Neural crest cell (in vitro differentiated cells): ENCODE data around the gene RASGEF1B. TPM values are rescaled to one million over a fixed set of nuclear protein-coding genes. Genes with fewer than 3 reads are reported as not detected.

ENCODE experiments used
- DNase-seq: peaks from one replicate; pipeline ENCODE4 v3.0.0; 2021; ENCODE audit warnings: low read depth, mixed read lengths, low spot score
- H3K27ac Mint-ChIP-seq: one replicate; pipeline ENCODE4 v1.8.0; 2021; ENCODE audit warnings: mild to moderate bottlenecking, mixed read lengths; ENCODE audit not compliant: unreplicated experiment
- H3K27me3 Mint-ChIP-seq: 2 replicates; pipeline ENCODE4 v1.8.0; 2021; ENCODE audit warnings: low read depth, mild to moderate bottlenecking, mixed read lengths
- H3K36me3 Mint-ChIP-seq: 2 replicates; pipeline ENCODE4 v1.8.0; 2021; ENCODE audit warnings: low read depth, mild to moderate bottlenecking, mixed read lengths
- H3K4me1 Mint-ChIP-seq: 2 replicates; pipeline ENCODE4 v1.8.0; 2021; ENCODE audit warnings: mixed read lengths
- H3K4me3 Mint-ChIP-seq: one replicate; pipeline ENCODE4 v1.8.0; 2021; ENCODE audit warnings: mild to moderate bottlenecking, mixed read lengths
- H3K9me3 Mint-ChIP-seq: 2 replicates; pipeline ENCODE4 v1.8.0; 2021; ENCODE audit warnings: mixed read lengths
- total RNA-seq: library from RNA; stranded (reverse); gene quantifications from 2 replicates; pipeline ENCODE4 v1.2.1, GENCODE V29; 2021
- TF ChIP-seq, protein P1 (sequence below): fragments of 200-600 bp; sonication (generic); conservative IDR thresholded peaks from 2 replicates; pipeline ENCODE4 v1.5.0; 2021; ENCODE audit warnings: antibody characterized with exemption, mild to moderate bottlenecking

RASGEF1B gene
- total RNA-seq, 1 donor from 2014 or later = 1.7 TPM

DNA sequence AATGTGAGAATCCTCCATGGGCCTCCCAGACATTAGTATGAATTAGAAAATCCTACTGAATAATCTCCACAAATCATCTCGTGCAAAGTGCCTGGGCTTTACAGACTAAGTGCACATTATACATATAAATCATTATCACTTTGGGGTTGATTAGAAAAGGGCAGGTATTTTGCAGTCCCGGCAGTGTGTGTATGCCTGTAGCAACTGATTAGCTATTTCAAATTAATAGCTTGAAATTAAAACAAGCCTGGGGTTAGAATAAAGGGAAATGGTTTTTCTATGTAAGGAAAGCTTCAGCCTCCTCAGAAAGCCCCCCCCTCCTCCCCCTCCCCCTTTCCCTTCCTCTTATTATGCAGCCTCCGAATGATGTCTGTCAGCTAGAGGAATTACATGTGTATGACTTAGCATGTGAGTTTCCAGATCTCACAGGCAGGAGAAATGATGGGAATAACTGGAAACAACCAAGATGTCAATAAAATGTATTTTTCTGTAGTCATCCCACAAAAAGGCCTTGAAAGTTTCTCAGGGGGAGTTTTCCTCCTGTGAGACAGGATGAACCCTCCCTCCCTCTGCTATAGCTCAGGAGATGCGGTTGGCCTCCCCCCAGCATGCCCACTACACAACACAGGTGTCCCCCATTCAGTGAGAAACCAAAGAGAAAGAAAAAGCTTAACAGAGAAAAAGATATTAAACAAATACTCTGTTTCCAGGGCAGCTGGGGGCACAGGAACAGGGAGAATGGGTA is 41.2 kb upstream of the RASGEF1B start:
- H3K27ac Mint-ChIP-seq = no peak overlapping the region
- no peak for DNase-seq
- TF ChIP-seq, protein P1, sequence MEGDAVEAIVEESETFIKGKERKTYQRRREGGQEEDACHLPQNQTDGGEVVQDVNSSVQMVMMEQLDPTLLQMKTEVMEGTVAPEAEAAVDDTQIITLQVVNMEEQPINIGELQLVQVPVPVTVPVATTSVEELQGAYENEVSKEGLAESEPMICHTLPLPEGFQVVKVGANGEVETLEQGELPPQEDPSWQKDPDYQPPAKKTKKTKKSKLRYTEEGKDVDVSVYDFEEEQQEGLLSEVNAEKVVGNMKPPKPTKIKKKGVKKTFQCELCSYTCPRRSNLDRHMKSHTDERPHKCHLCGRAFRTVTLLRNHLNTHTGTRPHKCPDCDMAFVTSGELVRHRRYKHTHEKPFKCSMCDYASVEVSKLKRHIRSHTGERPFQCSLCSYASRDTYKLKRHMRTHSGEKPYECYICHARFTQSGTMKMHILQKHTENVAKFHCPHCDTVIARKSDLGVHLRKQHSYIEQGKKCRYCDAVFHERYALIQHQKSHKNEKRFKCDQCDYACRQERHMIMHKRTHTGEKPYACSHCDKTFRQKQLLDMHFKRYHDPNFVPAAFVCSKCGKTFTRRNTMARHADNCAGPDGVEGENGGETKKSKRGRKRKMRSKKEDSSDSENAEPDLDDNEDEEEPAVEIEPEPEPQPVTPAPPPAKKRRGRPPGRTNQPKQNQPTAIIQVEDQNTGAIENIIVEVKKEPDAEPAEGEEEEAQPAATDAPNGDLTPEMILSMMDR = no peak
- H3K36me3 Mint-ChIP-seq = no peaks in the 10 kb centered on the region
- peaks cover 2% of the 10 kb centered on the region for H3K27me3 Mint-ChIP-seq
- H3K4me3 Mint-ChIP-seq = no peak overlapping the region
- H3K4me1 Mint-ChIP-seq = peaks cover 22% of the 10 kb centered on the region
- peaks cover 3% of the 10 kb centered on the region for H3K9me3 Mint-ChIP-seq

GRCh38 chr4:81512001-81512756 is 40.5 kb upstream of the RASGEF1B start:
- Mint-ChIP-seq H3K4me3 (no peak overlapping the region), H3K9me3 (peaks cover 2% of the 10 kb centered on the region), H3K36me3 (no peaks in the 10 kb centered on the region), H3K27ac (peak overlapping the region; percentile 46), H3K4me1 (peaks cover 23% of the 10 kb centered on the region), H3K27me3 (peaks cover 2% of the 10 kb centered on the region)
- TF ChIP-seq, protein P1 = no peak
- DNase-seq = no peak

GRCh38 chr4:81510643-81511178 is 39.0 kb upstream of the RASGEF1B start:
- Mint-ChIP-seq H3K36me3 (no peaks in the 10 kb centered on the region), H3K4me3 (no peak overlapping the region), H3K27me3 (no peaks in the 10 kb centered on the region), H3K27ac (no peak overlapping the region), H3K9me3 (no peaks in the 10 kb centered on the region), H3K4me1 (peaks cover 23% of the 10 kb centered on the region)
- TF ChIP-seq, protein P1 = no peak
- DNase-seq = no peak

- Mint-ChIP-seq H3K4me1 (peaks cover 23% of the 10 kb centered on the region), H3K4me3 (no peak overlapping the region), H3K27ac (no peak overlapping the region), H3K27me3 (no peaks in the 10 kb centered on the region), H3K9me3 (no peaks in the 10 kb centered on the region), H3K36me3 (no peaks in the 10 kb centered on the region)
- no peak for DNase-seq
- TF ChIP-seq, protein P1 = no peak
Observed at GRCh38 chr4:81509822-81510221, 38.1 kb upstream of the RASGEF1B start.

GRCh38 chr4:81509191-81509590 is 37.5 kb upstream of the RASGEF1B start:
- H3K4me3 Mint-ChIP-seq = no peak overlapping the region
- H3K27ac Mint-ChIP-seq = no peak overlapping the region
- peaks cover under 1% of the 10 kb centered on the region for H3K27me3 Mint-ChIP-seq
- TF ChIP-seq, protein P1 = no peak
- H3K9me3 Mint-ChIP-seq = no peaks in the 10 kb centered on the region
- no peaks in the 10 kb centered on the region for H3K36me3 Mint-ChIP-seq
- no peak for DNase-seq
- H3K4me1 Mint-ChIP-seq = peaks cover 24% of the 10 kb centered on the region
